Activated naive CD8-positive, alpha-beta T cell treated with anti-CD3 and anti-CD28 coated beads, Interleukin-2, amount 10 ng/mL, durations not matched to agents 7 days and 5 days (primary cell): ENCODE measurements around the gene GMCL1. TPM values are rescaled to one million over a fixed set of nuclear protein-coding genes. Genes with fewer than 3 reads are reported as not detected.
"Not testable (repeated sequence)": the region's sequence is repeated elsewhere in the genome, so short reads cannot be mapped to it uniquely, and the experiment has no call there.

ENCODE experiments used
- ATAC-seq: fragments of 150-1000 bp; cut with Tn5 transposase; one replicate; pipeline ENCODE4 v1.10.0; 2021; ENCODE audit warnings: low read depth, moderate library complexity
- POLR2A ChIA-PET: fragments of 350-600 bp; sonication (Branson Sonifier 250); formaldehyde crosslinking; loops from one replicate; lab custom pipeline; 2021; ENCODE audit warnings: antibody characterized with exemption; lab: Charles Lee
- DNase-seq: peaks from one replicate; pipeline ENCODE4 v3.0.0; 2021
- H3K27ac Mint-ChIP-seq: one replicate; pipeline ENCODE4 v1.8.0; 2022; ENCODE audit warnings: mild to moderate bottlenecking, mixed read lengths
- H3K27me3 Mint-ChIP-seq: one replicate; pipeline ENCODE4 v1.8.0; 2022; ENCODE audit warnings: mild to moderate bottlenecking, moderate library complexity, mixed read lengths
- H3K36me3 Mint-ChIP-seq: one replicate; pipeline ENCODE4 v1.8.0; 2021; ENCODE audit warnings: mild to moderate bottlenecking, mixed read lengths
- H3K4me1 Mint-ChIP-seq: one replicate; pipeline ENCODE4 v1.8.0; 2021; ENCODE audit warnings: mixed read lengths
- H3K4me3 Mint-ChIP-seq: one replicate; pipeline ENCODE4 v1.8.0; 2022; ENCODE audit warnings: mild to moderate bottlenecking, moderate library complexity, mixed read lengths
- H3K9me3 Mint-ChIP-seq: one replicate; pipeline ENCODE4 v1.8.0; 2021; ENCODE audit warnings: mixed read lengths
- total RNA-seq, 2 experiments: library from RNA; stranded (reverse); gene quantifications; one replicate each; pipeline ENCODE4 v1.2.3, GENCODE V29; 2021

Gene GMCL1
- total RNA-seq, 2 experiments from 2014 or later: 26.0 to 30.0 TPM

GRCh38 chr2:69797836-69798289 lies 31.6 kb upstream of the GMCL1 start:
- Mint-ChIP-seq H3K27ac (no peak overlapping the region), H3K4me3 (peak overlapping the region; percentile 43), H3K36me3 (peaks cover 12% of the 10 kb centered on the region), H3K4me1 (peaks cover 16% of the 10 kb centered on the region), H3K9me3 (no peaks in the 10 kb centered on the region), H3K27me3 (no peaks in the 10 kb centered on the region)
- no peak for DNase-seq
- POLR2A ChIA-PET: no interaction called here
- no peak for ATAC-seq

- ATAC-seq: peak; percentile 23
- peak overlapping the region; percentile 61 for H3K4me3 Mint-ChIP-seq
- DNase-seq: no peak
- peaks cover 19% of the 10 kb centered on the region for H3K4me1 Mint-ChIP-seq
- peak overlapping the region; percentile 39 for H3K27ac Mint-ChIP-seq
- peaks cover 14% of the 10 kb centered on the region for H3K36me3 Mint-ChIP-seq
- POLR2A ChIA-PET: no interaction called here
- no peaks in the 10 kb centered on the region for H3K9me3 Mint-ChIP-seq
- H3K27me3 Mint-ChIP-seq: no peaks in the 10 kb centered on the region
Measured at GRCh38 chr2:69798290-69798908, 31.1 kb upstream of the GMCL1 start.

GRCh38 chr2:69798909-69799526 lies 30.4 kb upstream of the GMCL1 start:
- Mint-ChIP-seq H3K27me3 (no peaks in the 10 kb centered on the region), H3K36me3 (peaks cover 18% of the 10 kb centered on the region), H3K27ac (peak overlapping the region; percentile 28), H3K4me3 (peak overlapping the region; percentile 61), H3K4me1 (peaks cover 22% of the 10 kb centered on the region), H3K9me3 (no peaks in the 10 kb centered on the region)
- POLR2A ChIA-PET: no interaction called here
- no peak for DNase-seq
- ATAC-seq: peak; percentile 46

- Mint-ChIP-seq H3K36me3 (peaks cover 28% of the 10 kb centered on the region), H3K27me3 (no peaks in the 10 kb centered on the region), H3K4me1 (peaks cover 28% of the 10 kb centered on the region), H3K27ac (peak overlapping the region; percentile 27), H3K9me3 (no peaks in the 10 kb centered on the region), H3K4me3 (no peak overlapping the region)
- DNase-seq (no peak), ATAC-seq (no peak)
- POLR2A ChIA-PET: interaction anchor here (0.9 kb wide), 1 partner anchor 27 kb away, joined by 4 read pairs; the partner anchor contains the start of gene GMCL1
Measured at GRCh38 chr2:69801745-69802290, 27.6 kb upstream of the GMCL1 start.

GRCh38 chr2:69802781-69803367 lies 26.6 kb upstream of the GMCL1 start:
- H3K27me3 Mint-ChIP-seq, H3K27ac Mint-ChIP-seq, H3K4me3 Mint-ChIP-seq, DNase-seq, H3K9me3 Mint-ChIP-seq, ATAC-seq: not testable (repeated sequence)
- Mint-ChIP-seq H3K4me1 (peaks cover 26% of the 10 kb centered on the region), H3K36me3 (peaks cover 28% of the 10 kb centered on the region)
- POLR2A ChIA-PET: interaction anchor here (0.6 to 0.9 kb wide), 3 partner anchors 26 to 163 kb away, joined by 3 to 4 read pairs (median 4); partner anchors contain the start of gene GMCL1

- Mint-ChIP-seq H3K36me3 (peaks cover 28% of the 10 kb centered on the region), H3K27ac (peak overlapping the region; percentile 82), H3K9me3 (no peaks in the 10 kb centered on the region), H3K4me3 (peak overlapping the region; percentile 37), H3K4me1 (peaks cover 14% of the 10 kb centered on the region), H3K27me3 (no peaks in the 10 kb centered on the region)
- POLR2A ChIA-PET: no interaction called here
- DNase-seq (no peak), ATAC-seq (no peak)
Measured at GRCh38 chr2:69804416-69804815, 25.0 kb upstream of the GMCL1 start.

- Mint-ChIP-seq H3K27ac (no peak overlapping the region), H3K4me3 (no peak overlapping the region), H3K4me1 (peaks cover 14% of the 10 kb centered on the region), H3K27me3 (no peaks in the 10 kb centered on the region), H3K9me3 (no peaks in the 10 kb centered on the region), H3K36me3 (peaks cover 26% of the 10 kb centered on the region)
- ATAC-seq: no peak
- POLR2A ChIA-PET: interaction anchor here (0.8 kb wide), 1 partner anchor 14 kb away, joined by 3 read pairs; no protein-coding TSS in a partner anchor
- DNase-seq: no peak
Measured at GRCh38 chr2:69805887-69806286, 23.6 kb upstream of the GMCL1 start.

GRCh38 chr2:69807821-69808540 lies 21.5 kb upstream of the GMCL1 start:
- Mint-ChIP-seq H3K4me3 (no peak overlapping the region), H3K9me3 (no peaks in the 10 kb centered on the region), H3K36me3 (peaks cover 22% of the 10 kb centered on the region), H3K4me1 (peaks cover 12% of the 10 kb centered on the region), H3K27me3 (no peaks in the 10 kb centered on the region), H3K27ac (no peak overlapping the region)
- ATAC-seq: no peak
- no peak for DNase-seq
- POLR2A ChIA-PET: interaction anchor here (0.5 kb wide), 1 partner anchor 75 kb away, joined by 3 read pairs; no protein-coding TSS in a partner anchor

GRCh38 chr2:69810550-69810949 lies 18.9 kb upstream of the GMCL1 start:
- POLR2A ChIA-PET: no interaction called here
- Mint-ChIP-seq H3K9me3 (no peaks in the 10 kb centered on the region), H3K27ac (no peak overlapping the region), H3K27me3 (no peaks in the 10 kb centered on the region), H3K4me3 (no peak overlapping the region), H3K4me1 (no peaks in the 10 kb centered on the region), H3K36me3 (peaks cover 13% of the 10 kb centered on the region)
- DNase-seq (no peak), ATAC-seq (no peak)

- H3K4me3 Mint-ChIP-seq: no peak overlapping the region
- no peaks in the 10 kb centered on the region for H3K27me3 Mint-ChIP-seq
- no peaks in the 10 kb centered on the region for H3K4me1 Mint-ChIP-seq
- POLR2A ChIA-PET: no interaction called here
- no peaks in the 10 kb centered on the region for H3K9me3 Mint-ChIP-seq
- H3K36me3 Mint-ChIP-seq: peaks cover 11% of the 10 kb centered on the region
- ATAC-seq: no peak
- DNase-seq: no peak
- no peak overlapping the region for H3K27ac Mint-ChIP-seq
Measured at GRCh38 chr2:69811018-69811417, 18.4 kb upstream of the GMCL1 start.

- Mint-ChIP-seq H3K27ac (no peak overlapping the region), H3K4me1 (peaks cover 2% of the 10 kb centered on the region), H3K27me3 (no peaks in the 10 kb centered on the region), H3K36me3 (peaks cover 8% of the 10 kb centered on the region), H3K9me3 (no peaks in the 10 kb centered on the region), H3K4me3 (no peak overlapping the region)
- DNase-seq (no peak), ATAC-seq (no peak)
- POLR2A ChIA-PET: no interaction called here
Measured at GRCh38 chr2:69811591-69811990, 17.9 kb upstream of the GMCL1 start.

- no peak overlapping the region for H3K4me3 Mint-ChIP-seq
- ATAC-seq (no peak), DNase-seq (no peak)
- H3K27ac Mint-ChIP-seq: no peak overlapping the region
- peaks cover 4% of the 10 kb centered on the region for H3K4me1 Mint-ChIP-seq
- no peaks in the 10 kb centered on the region for H3K9me3 Mint-ChIP-seq
- H3K36me3 Mint-ChIP-seq: peaks cover 22% of the 10 kb centered on the region
- H3K27me3 Mint-ChIP-seq: no peaks in the 10 kb centered on the region
- POLR2A ChIA-PET: interaction anchor here (0.6 kb wide), 1 partner anchor 37 kb away, joined by 6 read pairs; no protein-coding TSS in a partner anchor
Measured at GRCh38 chr2:69815717-69816116, 13.7 kb upstream of the GMCL1 start.
